Measurements from ENCODE around the gene SLC2A2.
"Not testable (repeated sequence)": the region's sequence is repeated elsewhere in the genome, so short reads cannot be mapped to it uniquely, and the experiment has no call there.

The SLC2A2 gene

GRCh38 chr3:170982733-170983132 lies 43.8 kb downstream of the SLC2A2 start:
- DNase-seq = no peak

GRCh38 chr3:170980399-170980798 lies 46.1 kb downstream of the SLC2A2 start:
- no peak for DNase-seq

DNA sequence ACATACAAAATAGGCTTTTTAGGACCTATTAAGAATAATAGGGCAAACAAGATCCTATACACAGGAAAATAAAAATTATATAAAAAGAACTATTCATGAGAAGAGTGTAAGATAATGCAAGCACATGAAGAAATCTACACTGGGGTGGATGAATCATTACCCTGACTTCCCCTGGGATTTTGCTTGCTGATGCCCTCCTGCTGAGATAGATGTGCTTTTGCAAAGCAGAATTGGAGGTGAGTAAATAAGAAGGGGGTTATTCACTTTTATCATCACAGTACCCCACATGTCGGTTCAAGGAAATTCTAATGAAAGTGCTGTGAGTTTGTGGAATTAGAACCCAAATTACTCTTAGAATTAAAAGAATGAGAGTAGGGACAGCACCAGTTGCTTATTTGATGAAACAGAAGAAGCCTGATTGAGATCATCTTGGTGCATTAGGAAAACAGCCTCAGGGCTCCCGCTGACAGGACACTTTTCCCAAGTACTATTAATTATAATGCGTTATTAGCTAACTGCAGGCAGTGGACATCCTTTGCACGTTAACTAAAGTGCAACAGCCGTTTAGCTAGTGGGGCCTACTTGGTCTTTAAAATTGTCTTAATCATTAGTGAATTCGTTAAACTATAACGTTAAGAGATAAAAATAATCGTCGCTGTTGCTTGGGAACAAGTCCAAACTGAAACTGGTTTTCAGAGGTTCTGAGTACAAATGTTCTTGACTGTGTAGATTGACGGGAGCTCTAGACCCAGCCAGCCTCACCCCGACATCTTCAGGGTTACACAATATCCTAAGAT lies 48.4 kb downstream of the SLC2A2 start:
- peak; percentile 56 for DNase-seq

DNA sequence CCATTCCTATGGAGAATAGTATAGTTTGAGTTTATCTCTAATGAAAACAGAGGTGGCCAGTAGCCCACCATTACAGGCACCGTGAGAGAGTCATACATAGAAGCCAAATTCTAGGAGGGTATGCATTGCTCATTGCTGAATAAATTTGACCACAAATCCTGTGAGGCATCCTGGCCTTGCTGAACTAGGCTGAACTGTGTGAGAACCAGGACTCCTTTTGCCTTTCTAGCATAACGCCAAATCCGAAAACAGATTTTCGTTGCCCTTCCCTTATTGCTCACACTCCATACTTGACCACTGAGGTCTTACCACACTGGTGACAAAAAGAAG lies 50.4 kb downstream of the SLC2A2 start:
- peak; percentile 19 for DNase-seq

GRCh38 chr3:170975283-170976189 lies 51.0 kb downstream of the SLC2A2 start:
- DNase-seq = no peak

DNA sequence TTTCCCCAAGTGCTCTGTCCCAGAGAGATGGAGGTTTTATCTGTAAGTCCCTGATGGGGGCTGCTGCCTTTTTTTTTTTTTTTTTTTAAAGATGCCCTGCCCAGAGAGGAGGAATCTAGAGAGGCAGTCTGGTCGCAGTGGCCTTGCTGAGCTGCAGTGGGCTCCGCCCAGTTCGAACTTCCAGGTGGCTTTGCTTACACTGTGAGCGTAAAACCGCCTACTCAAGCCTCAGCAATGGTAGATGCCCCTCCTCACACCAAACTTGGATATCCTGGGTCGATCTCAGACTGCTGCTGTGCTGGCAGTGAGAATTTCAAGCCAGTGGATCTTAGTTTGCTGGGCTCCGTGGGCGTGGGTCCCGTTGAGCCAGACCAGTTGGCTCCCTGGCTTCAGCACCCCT lies 51.6 kb downstream of the SLC2A2 start:
- DNase-seq = no peak

GRCh38 chr3:170972917-170973316 lies 53.6 kb downstream of the SLC2A2 start:
- DNase-seq = not testable (repeated sequence)

DNA sequence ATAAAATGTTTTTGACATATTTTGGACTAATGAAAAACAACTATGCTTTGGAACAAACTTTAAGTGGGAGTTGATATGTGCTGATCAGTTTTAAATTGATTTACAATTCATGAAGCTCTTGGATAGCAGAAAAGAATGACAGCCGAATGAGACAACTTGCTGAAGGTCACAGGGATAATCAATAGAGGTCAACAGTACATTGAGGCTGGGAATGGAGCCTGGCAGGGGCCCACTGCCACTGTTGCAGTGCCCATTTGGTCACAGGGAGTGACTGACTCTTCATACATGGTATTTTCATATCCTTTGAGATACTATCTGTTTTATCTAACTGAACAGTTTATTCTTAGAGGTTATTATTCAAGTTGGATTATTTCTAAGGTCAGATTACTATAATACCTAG lies 59.4 kb downstream of the SLC2A2 start:
- no peak for DNase-seq

DNA sequence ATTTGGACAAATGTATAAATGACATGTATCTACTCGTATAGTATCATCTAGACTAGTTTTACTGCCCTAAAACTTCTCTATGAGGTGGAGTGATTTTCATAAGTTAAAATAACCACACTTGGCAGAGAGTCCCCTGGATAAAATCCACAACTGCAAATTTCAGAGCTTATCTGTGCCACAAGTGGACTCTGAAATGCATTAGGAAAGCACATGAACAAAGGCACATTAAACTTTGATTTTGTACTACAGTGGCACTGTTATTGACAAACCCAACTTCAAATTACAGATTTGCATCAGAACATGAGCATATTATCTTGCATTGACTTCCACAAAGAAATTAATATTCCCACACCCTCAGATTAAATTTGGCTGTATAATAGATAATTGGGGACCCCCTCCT lies 60.0 kb downstream of the SLC2A2 start:
- no peak for DNase-seq

DNA sequence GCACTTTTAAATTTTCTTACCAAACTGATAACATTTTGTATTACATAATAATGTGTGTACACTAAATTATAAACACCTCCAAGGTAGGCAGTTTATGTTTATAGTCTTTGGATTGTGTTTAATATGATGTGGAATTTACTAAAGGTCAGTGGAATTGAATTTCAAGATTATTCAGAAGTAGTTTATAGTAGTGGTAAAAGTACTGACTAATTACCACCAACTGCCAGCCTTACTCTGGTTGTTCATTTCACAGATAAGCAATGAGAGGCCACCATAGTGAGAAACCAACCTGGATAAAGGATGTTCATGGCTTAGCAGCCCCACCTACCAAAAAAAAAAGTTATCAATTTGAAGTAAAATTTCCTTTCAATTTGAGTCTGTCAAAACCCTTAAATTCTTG lies 64.1 kb downstream of the SLC2A2 start:
- no peak for DNase-seq

- DNase-seq = peak; percentile 58
Observed at GRCh38 chr3:170961616-170962400, 64.7 kb downstream of the SLC2A2 start.

GRCh38 chr3:170959457-170959856 lies 67.1 kb downstream of the SLC2A2 start:
- DNase-seq = no peak

DNA sequence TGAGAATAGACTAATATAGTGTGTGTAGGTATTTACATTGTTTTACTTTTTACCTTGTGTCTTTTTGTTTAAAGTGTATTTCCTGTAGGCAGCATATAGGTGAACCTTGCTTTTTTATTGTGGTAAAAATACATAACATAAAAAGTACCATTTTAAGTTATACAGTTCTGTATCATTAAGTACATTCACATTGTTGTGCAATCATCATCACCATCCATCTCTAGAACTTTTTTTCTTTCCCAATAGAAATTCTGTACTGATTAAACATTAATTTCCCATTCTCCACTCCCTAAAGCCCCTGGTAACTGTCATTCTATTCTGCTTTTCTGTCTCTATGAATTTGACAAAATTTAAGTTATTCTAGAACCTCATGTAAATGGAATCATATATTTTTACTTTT lies 69.9 kb downstream of the SLC2A2 start:
- DNase-seq = no peak

- DNase-seq = no peak
Observed at GRCh38 chr3:170953736-170954135, 72.8 kb downstream of the SLC2A2 start.

DNA sequence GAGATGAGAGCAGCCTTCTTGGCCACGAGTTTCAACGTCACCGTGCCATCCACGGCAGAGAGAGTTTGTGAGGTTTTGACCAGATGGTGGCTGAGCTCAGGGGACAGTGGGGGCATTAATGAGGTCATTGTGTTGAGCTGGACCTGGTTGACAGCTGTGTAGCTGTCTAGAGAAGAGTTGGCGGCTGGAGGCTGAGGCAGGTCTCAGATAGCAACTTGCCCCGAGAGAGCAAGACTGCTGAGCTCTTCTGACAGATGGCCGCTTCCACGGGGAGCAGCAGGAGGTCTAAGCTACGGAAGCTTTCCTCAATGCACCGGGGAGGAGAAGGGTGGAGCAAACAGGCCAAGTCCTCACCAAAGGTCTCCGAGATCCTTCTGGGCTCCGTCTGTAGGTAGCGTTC lies 73.3 kb downstream of the SLC2A2 start:
- no peak for DNase-seq

DNA sequence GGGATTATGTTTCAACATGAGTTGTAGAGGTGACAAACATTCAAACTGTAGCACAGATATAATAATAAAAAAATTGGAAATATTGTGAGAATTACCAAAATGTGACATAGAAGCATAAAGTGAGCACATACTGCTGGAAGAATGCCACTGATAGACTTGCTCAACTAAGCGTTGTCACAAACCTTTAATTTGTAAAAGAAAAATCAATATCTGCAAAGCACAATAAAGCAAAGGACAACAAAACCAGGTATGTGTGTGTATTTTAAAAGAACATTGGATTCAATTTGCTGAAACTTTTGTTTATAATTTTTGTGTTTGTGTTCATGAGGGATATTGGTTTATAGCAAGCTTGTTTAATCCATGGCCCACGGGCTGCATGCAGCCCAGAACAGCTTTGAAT lies 77.3 kb downstream of the SLC2A2 start:
- no peak for DNase-seq

DNA sequence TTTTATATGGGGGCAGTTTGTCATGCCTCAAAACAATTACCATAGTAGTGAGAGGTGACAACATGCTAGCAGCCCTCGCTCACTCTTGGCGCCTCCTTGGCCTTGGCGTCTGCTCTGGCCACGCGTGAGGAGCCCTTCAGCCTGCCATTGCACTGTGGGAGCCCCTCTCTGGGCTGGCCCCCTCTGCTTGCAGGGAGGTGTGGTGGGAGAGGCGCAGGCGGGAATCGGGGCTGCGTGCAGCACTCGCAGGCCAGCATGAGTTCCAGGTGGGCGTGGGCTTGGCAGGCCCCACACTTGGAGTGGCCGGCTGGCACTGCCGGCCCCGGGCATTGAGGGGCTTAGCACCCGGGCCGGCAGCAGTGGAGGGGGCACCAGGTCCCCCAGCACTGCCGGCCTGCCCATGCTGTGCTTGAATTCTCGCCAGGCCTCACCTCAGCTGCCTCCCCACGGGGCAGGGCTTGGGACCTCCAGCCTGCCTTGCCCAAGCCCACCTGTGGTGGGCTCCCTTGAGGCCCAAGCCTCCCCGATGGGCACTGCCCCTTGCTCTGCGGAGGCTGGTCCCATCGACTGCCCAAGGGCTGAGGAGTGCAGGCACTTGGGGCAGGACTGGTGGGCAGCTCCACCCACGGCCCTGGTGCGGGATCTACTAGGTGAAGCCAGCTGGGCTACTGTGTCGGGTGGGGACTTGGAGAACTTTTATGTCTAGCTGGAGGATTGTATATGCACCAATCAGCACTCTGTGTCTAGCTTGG lies 79.3 kb downstream of the SLC2A2 start:
- no peak for DNase-seq
